Gastrocnemius medialis (tissue), 4 donors: ENCODE measurements around the gene PTPRN2.

Experiments used
- POLR2A ChIP-seq, 2 donors: fragments of 450-650 bp; IDR thresholded peaks; one replicate each; pipeline ENCODE4 v1.6.1; 2017; ENCODE audit warnings: antibody characterized with exemption in 2 of 2, mild to moderate bottlenecking in 2 of 2, moderate library complexity in 2 of 2
- TF ChIP-seq, protein P1 (sequence below), 5 experiments: fragments of 450-650 bp in 3 of 5; fragments of 200-600 bp in 2 of 5; sonication (generic) in 2 of 5; IDR thresholded peaks in 4 of 5; conservative IDR thresholded peaks in 1 of 5; 1 replicate in 4 of 5; 2 replicates in 1 of 5; pipeline ENCODE4 v1.5.1; 2016 to 2019; ENCODE audit warnings: antibody characterized with exemption in 5 of 5, mild to moderate bottlenecking in 3 of 5, moderate library complexity in 3 of 5

DNA sequence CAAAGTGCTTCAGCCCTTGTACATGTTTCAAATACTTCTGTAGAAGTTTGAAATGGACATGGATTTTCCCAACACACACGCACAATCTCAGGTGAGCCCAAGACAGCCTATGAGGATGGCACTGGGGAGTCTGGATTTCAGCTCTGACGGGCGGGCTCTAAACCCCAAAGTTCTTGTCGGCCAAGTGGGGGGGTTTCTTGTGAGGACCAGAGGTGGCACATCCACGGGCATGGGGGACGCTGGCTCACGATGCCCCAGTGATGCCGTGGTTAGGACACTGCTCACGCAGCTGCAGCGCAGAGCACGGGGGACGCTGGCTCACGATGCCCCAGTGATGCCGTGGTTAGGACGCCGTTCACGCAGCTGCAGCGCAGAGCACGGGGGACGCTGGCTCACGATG is 970.7 kb downstream of the PTPRN2 start:
- no peak for TF ChIP-seq POLR2A (IDR thresholded peaks at IDR 0.05)
- TF ChIP-seq, protein P1, sequence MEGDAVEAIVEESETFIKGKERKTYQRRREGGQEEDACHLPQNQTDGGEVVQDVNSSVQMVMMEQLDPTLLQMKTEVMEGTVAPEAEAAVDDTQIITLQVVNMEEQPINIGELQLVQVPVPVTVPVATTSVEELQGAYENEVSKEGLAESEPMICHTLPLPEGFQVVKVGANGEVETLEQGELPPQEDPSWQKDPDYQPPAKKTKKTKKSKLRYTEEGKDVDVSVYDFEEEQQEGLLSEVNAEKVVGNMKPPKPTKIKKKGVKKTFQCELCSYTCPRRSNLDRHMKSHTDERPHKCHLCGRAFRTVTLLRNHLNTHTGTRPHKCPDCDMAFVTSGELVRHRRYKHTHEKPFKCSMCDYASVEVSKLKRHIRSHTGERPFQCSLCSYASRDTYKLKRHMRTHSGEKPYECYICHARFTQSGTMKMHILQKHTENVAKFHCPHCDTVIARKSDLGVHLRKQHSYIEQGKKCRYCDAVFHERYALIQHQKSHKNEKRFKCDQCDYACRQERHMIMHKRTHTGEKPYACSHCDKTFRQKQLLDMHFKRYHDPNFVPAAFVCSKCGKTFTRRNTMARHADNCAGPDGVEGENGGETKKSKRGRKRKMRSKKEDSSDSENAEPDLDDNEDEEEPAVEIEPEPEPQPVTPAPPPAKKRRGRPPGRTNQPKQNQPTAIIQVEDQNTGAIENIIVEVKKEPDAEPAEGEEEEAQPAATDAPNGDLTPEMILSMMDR (IDR thresholded peaks at IDR 0.05 in 4 of 5, conservative IDR thresholded peaks at IDR 0.05 in 1 of 5): no peak
